ENCODE measurements around the gene TLX2. TPM values are rescaled to one million over a fixed set of nuclear protein-coding genes. Genes with fewer than 3 reads are reported as not detected.

TLX2 gene
- polyA plus RNA-seq, 2 of the 4 experiments (the other 2 are of a cell fraction): 0.05 to 0.37 TPM

DNA sequence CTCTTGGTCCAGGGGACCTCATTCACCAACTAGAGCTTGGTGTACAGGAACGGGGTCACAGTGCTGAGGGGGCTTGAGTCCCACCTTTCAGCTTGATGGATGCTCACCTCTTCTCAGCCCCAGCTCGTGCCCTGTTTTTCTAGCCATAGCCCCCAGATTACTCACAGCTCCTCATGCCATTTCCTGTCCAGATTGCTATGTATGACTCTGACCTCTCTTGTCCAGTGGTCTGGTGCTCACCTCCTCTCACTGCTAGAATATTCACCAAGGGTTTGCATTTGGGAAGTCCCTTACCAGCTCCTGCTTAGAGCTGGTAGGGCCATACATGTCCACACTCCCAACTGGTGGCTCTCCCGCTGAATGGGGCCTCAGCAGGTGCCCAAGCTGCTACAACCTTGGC is 20.7 kb upstream of the TLX2 start:
- POLR2A ChIA-PET: interaction anchor here (0.8 to 1.0 kb wide), 3 partner anchors 11 to 22 kb away, joined by 3 read pairs; no protein-coding TSS in a partner anchor
- ATAC-seq: no peak
- CTCF ChIA-PET: interaction anchor here (1.4 to 15.5 kb wide), 6 partner anchors 4 to 96 kb away, joined by 7 to 184 read pairs (median 35); partner anchors contain the start of genes CCDC142, LBX2 and TTC31

DNA sequence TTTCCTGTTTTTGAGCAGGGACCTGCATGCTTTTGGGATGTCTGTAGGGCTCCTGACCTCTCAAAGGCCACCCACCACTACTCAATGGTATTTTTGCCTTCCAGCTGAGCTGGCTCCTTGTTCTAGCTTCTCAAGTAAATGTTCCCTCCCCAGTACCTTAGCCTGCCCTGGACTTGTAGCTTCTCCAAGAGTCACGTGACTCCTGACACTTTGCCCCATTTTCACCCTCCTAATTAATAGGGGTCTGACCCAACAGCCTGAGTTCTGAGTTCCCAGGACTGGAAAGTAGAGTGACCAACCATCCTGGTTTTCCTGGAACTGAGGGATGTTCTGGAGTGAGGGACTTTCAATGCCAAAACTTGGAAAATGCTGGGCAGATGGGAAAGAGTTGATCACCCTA is 18.8 kb upstream of the TLX2 start:
- WGBS (ENCODE audit: missing lambda C conversion rate): 90% methylated on average over 1 of the region's 1 CpG
- H3K4me3 ChIP-seq: no peak overlapping the region
- no peak overlapping the region for H3K27ac ChIP-seq
- DNase-seq (ENCODE audit: low read depth in 1 of 2, low spot score in 1 of 2) (no peak), FAIRE-seq (no peak), ATAC-seq (no peak)
- ChIA-PET CTCF (interaction anchor here (0.6 to 15.5 kb wide), 4 partner anchors 8 to 92 kb away, joined by 3 to 184 read pairs (median 35); partner anchors contain the start of genes CCDC142 and TTC31), POLR2A (interaction anchor here (2.0 kb wide), 1 partner anchor 11 kb away, joined by 8 read pairs; the partner anchor contains the start of gene PCGF1)
- no peaks in the 10 kb centered on the region for H3K9me3 ChIP-seq
- TF ChIP-seq SMC3 (IDR thresholded peaks at IDR 0.05) (no peak), CEBPB (IDR thresholded peaks at IDR 0.05) (no peak), NFE2L2 (conservative IDR thresholded peaks at IDR 0.05; ENCODE audit: low read length) (no peak), CHD2 (IDR thresholded peaks at IDR 0.05; ENCODE audit: low read length, partially characterized antibody) (no peak), BHLHE40 (IDR thresholded peaks at IDR 0.05; ENCODE audit: low read depth, low read length) (no peak), ESRRA (IDR thresholded peaks at IDR 0.05; ENCODE audit: borderline replicate concordance, low read length) (no peak), HOXA7 (CRISPR knock-in tag; IDR thresholded peaks at IDR 0.05) (no peak), PHF8 (IDR thresholded peaks at IDR 0.05; ENCODE audit: borderline replicate concordance, low read depth) (no peak), CBX2 (IDR thresholded peaks at IDR 0.05; ENCODE audit: borderline replicate concordance, low read depth) (no peak), MYC (IDR thresholded peaks at IDR 0.05; ENCODE audit: borderline replicate concordance, low read length) (no peak), EHF (CRISPR knock-in tag; IDR thresholded peaks at IDR 0.05) (no peak)
- TF ChIP-seq, protein P1, sequence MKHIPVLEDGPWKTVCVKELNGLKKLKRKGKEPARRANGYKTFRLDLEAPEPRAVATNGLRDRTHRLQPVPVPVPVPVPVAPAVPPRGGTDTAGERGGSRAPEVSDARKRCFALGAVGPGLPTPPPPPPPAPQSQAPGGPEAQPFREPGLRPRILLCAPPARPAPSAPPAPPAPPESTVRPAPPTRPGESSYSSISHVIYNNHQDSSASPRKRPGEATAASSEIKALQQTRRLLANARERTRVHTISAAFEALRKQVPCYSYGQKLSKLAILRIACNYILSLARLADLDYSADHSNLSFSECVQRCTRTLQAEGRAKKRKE (CRISPR knock-in tag; IDR thresholded peaks at IDR 0.05; ENCODE audit: low read depth): no peak
- H3K4me2 ChIP-seq: no peak overlapping the region
- no peaks in the 10 kb centered on the region for H3K4me1 ChIP-seq

More for the DNA sequence above, 20.7 kb upstream of the TLX2 start:
- DNase-seq (ENCODE audit: low read depth in 1 of 2, low spot score in 1 of 2): no peak
- Histone ChIP-seq H3K4me3 (no peak overlapping the region), H3K27ac (no peak overlapping the region), H3K4me2 (no peak overlapping the region), H3K9me3 (no peaks in the 10 kb centered on the region), H3K4me1 (no peaks in the 10 kb centered on the region)
- WGBS (ENCODE audit: missing lambda C conversion rate): 86% methylated on average over 3 of the region's 3 CpGs
- no peak for FAIRE-seq
- TF ChIP-seq KDM1A (IDR thresholded peaks at IDR 0.05; ENCODE audit: low read depth) (no peak), ZC3H11A (IDR thresholded peaks at IDR 0.05) (no peak), HOXA7 (CRISPR knock-in tag; IDR thresholded peaks at IDR 0.05) (no peak), KDM5A (IDR thresholded peaks at IDR 0.05) (no peak), SMC3 (IDR thresholded peaks at IDR 0.05) (no peak), ZSCAN20 (CRISPR knock-in tag; IDR thresholded peaks at IDR 0.05) (no peak), JUN (IDR thresholded peaks at IDR 0.05) (no peak), JUNB (IDR thresholded peaks at IDR 0.05) (no peak), CBX8 (IDR thresholded peaks at IDR 0.05) (no peak), FOSB (CRISPR knock-in tag; IDR thresholded peaks at IDR 0.05) (no peak)
- TF ChIP-seq, protein P2, sequence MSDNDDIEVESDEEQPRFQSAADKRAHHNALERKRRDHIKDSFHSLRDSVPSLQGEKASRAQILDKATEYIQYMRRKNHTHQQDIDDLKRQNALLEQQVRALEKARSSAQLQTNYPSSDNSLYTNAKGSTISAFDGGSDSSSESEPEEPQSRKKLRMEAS (IDR thresholded peaks at IDR 0.05): no peak
- TF ChIP-seq, protein P3, sequence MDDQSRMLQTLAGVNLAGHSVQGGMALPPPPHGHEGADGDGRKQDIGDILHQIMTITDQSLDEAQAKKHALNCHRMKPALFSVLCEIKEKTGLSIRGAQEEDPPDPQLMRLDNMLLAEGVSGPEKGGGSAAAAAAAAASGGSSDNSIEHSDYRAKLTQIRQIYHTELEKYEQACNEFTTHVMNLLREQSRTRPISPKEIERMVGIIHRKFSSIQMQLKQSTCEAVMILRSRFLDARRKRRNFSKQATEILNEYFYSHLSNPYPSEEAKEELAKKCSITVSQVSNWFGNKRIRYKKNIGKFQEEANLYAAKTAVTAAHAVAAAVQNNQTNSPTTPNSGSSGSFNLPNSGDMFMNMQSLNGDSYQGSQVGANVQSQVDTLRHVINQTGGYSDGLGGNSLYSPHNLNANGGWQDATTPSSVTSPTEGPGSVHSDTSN (IDR thresholded peaks at IDR 0.05): no peak
- TF ChIP-seq, protein P4, sequence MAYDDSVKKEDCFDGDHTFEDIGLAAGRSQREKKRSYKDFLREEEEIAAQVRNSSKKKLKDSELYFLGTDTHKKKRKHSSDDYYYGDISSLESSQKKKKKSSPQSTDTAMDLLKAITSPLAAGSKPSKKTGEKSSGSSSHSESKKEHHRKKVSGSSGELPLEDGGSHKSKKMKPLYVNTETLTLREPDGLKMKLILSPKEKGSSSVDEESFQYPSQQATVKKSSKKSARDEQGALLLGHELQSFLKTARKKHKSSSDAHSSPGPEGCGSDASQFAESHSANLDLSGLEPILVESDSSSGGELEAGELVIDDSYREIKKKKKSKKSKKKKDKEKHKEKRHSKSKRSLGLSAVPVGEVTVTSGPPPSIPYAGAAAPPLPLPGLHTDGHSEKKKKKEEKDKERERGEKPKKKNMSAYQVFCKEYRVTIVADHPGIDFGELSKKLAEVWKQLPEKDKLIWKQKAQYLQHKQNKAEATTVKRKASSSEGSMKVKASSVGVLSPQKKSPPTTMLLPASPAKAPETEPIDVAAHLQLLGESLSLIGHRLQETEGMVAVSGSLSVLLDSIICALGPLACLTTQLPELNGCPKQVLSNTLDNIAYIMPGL (CRISPR knock-in tag; IDR thresholded peaks at IDR 0.05; ENCODE audit: borderline replicate concordance): no peak

Data from A549 (cell line).